GM23338 (cell line): ENCODE results near the gene UPP1.

Source experiments
- CREB1 ChIP-seq: fragments of 250-450 bp; sonication (Bioruptor Pico); IDR thresholded peaks from 2 replicates; pipeline ENCODE4 v1.5.0; 2020; ENCODE audit warnings: low read depth, mild to moderate bottlenecking, moderate library complexity
- CTCF ChIP-seq, 2 experiments: fragments of 200-600 bp in 1 of 2; sonication (generic) in 1 of 2; conservative IDR thresholded peaks; 2 replicates each; pipeline versions ENCODE4 v1.5.1 to v1.6.1; 2016 to 2017; ENCODE audit warnings: antibody characterized with exemption in 2 of 2, low read depth in 2 of 2, mild to moderate bottlenecking in 2 of 2, moderate library complexity in 1 of 2
- ETS1 ChIP-seq: IDR thresholded peaks from 2 replicates; pipeline ENCODE4 v1.6.1; 2016; ENCODE audit warnings: antibody characterized with exemption
- EZH2 ChIP-seq: fragments of 200-600 bp; sonication (generic); IDR thresholded peaks from one replicate; pipeline ENCODE4 v1.8.0; 2017; ENCODE audit warnings: antibody characterized with exemption, mild to moderate bottlenecking, low read depth; ENCODE audit not compliant: unreplicated experiment
- EZH2phosphoT487 ChIP-seq: fragments of 200-600 bp; sonication (generic); IDR thresholded peaks from one replicate; pipeline ENCODE4 v1.8.1; 2018; ENCODE audit warnings: antibody characterized with exemption; ENCODE audit not compliant: unreplicated experiment
- JUNB ChIP-seq: IDR thresholded peaks from one replicate; pipeline ENCODE4 v1.6.1; 2016; ENCODE audit warnings: antibody characterized with exemption; ENCODE audit not compliant: unreplicated experiment
- NANOG ChIP-seq: IDR thresholded peaks from 2 replicates; pipeline ENCODE4 v1.6.1; 2016; ENCODE audit warnings: antibody characterized with exemption, borderline replicate concordance
- POLR2AphosphoS5 ChIP-seq: IDR thresholded peaks from 2 replicates; pipeline ENCODE4 v1.6.1; 2016; ENCODE audit warnings: antibody characterized with exemption, low read depth
- REST ChIP-seq: IDR thresholded peaks from one replicate; pipeline ENCODE4 v1.6.1; 2018; ENCODE audit warnings: antibody characterized with exemption; ENCODE audit not compliant: unreplicated experiment
- STAT1 ChIP-seq: IDR thresholded peaks from one replicate; pipeline ENCODE4 v1.6.1; 2016; ENCODE audit warnings: antibody characterized with exemption; ENCODE audit not compliant: unreplicated experiment
- ZNF114 ChIP-seq: fragments of 250-450 bp; sonication (Bioruptor Pico); IDR thresholded peaks from 2 replicates; pipeline ENCODE4 v1.5.0; 2020; ENCODE audit warnings: mild to moderate bottlenecking, moderate library complexity
- ZNF331 ChIP-seq: fragments of 250-450 bp; sonication (Bioruptor Pico); IDR thresholded peaks from 2 replicates; pipeline ENCODE4 v1.5.0; 2020; ENCODE audit warnings: low read depth, mild to moderate bottlenecking, moderate library complexity

- TF ChIP-seq EZH2 = no peak
- no peak for TF ChIP-seq POLR2AphosphoS5
- TF ChIP-seq CTCF (conservative IDR thresholded peaks at IDR 0.05; ENCODE audit: low read depth in 2 of 2) = no peak
- TF ChIP-seq EZH2phosphoT487 = no peak
- TF ChIP-seq ZNF331 (CRISPR knock-in tag) = no peak
- TF ChIP-seq REST = no peak
- TF ChIP-seq CREB1 (CRISPR knock-in tag) = no peak
- TF ChIP-seq STAT1 = no peak
- no peak for TF ChIP-seq ZNF114
- TF ChIP-seq JUNB = no peak
- TF ChIP-seq NANOG = no peak
- TF ChIP-seq ETS1 = no peak
These were observed 46.8 kb upstream of the UPP1 start for GRCh38 chr7:48042216-48042615.
